HL-60 (cell line): Measurements from ENCODE around the gene CTCF.

Experiments
- CTCF ChIP-seq: IDR thresholded peaks from one replicate; pipeline ENCODE4 v1.5.1; 2011; ENCODE audit warnings: low read length, control low read depth, inconsistent platforms; ENCODE audit not compliant: insufficient read depth
- GABPA ChIP-seq: IDR thresholded peaks from 2 replicates; pipeline ENCODE4 v1.6.1; 2012; ENCODE audit warnings: low read depth
- REST ChIP-seq: IDR thresholded peaks from 2 replicates; pipeline ENCODE4 v1.6.1; 2012; ENCODE audit warnings: low read depth; ENCODE audit not compliant: insufficient replicate concordance

DNA sequence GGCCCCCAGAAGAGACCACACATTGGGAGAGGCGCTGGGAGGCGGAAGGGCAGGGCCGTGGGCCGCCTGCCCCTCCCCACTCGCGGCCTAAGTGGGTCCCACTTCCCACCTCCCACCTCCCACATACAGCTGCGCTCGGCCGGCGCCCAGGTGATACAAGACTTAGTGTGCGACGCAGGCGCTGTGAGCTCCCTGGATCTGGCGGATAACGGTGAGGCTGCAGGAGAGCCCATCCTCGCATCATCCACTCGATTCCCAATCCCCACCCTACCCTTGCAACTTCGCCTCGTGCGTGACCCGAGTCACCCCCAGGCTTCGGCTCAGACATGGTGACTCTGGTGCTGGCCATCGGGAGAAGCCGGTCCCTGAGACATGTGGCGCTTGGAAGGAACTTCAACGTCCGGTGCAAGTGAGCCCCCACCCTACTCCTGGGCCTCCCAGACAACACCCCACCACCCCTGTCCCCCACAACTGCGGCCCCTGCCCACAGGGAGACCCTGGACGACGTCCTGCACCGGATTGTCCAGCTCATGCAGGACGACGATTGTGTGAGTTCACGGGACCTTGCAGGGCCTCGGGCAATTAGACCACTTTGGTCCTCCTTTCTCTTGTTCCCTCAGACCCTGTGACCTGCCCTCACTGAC lies 86.6 kb downstream of the CTCF start:
- TF ChIP-seq CTCF, result no peak
- TF ChIP-seq REST, result no peak
- no peak for TF ChIP-seq GABPA
